ENCODE results near the gene FRZB. TPM values are rescaled to one million over a fixed set of nuclear protein-coding genes. Genes with fewer than 3 reads are reported as not detected.

Gene FRZB
- total and polyA plus RNA-seq, 9 of the 15 experiments (the other 6 are each of a cell fraction or from before 2014, with no cell fraction given) = 0.01 to 0.05 (median 0.03) TPM; not detected in 6

GRCh38 chr2:182913064-182913463 lies 46.6 kb upstream of the FRZB start:
- peaks cover 4% of the 10 kb centered on the region for H3K9me1 ChIP-seq (ENCODE audit: control insufficient read depth, insufficient read depth, low read length)
- peaks cover 53% of the 10 kb centered on the region for H3K36me3 ChIP-seq (ENCODE audit: control insufficient read depth, insufficient read depth, low read length)
- intact Hi-C loops (cut with micrococcal nuclease) = no loop called here
- 91% methylated on average over 1 of the region's 1 CpG for WGBS (ENCODE audit: insufficient coverage, low coverage, missing lambda C conversion rate)
- FAIRE-seq (no peak), ATAC-seq (no peak), DNase-seq (ENCODE audit: extremely low read depth in 1 of 4, low spot score in 3 of 4) (no peak)
- H3K79me2 ChIP-seq (ENCODE audit: control insufficient read depth, insufficient read depth, low read length) = no peaks in the 10 kb centered on the region
- H3K27ac ChIP-seq (ENCODE audit: extremely low read depth, low read depth, low read length) = no peak overlapping the region
- H3K9ac ChIP-seq (ENCODE audit: insufficient read depth in 1 of 2, low read depth in 2 of 2, low read length in 2 of 2) = no peak overlapping the region
- no peak overlapping the region for H3K4me2 ChIP-seq (ENCODE audit: insufficient read depth, low read length)
- in situ Hi-C loops (cut with MboI) = no loop called here
- H3K4me3 ChIP-seq = no peak overlapping the region
- TF ChIP-seq E4F1 (CRISPR knock-in tag; IDR thresholded peaks at IDR 0.05; ENCODE audit: borderline replicate concordance) (no peak), SRSF7 (optimal IDR thresholded peaks at IDR 0.05; ENCODE audit: low read depth, low read length) (no peak), ZNF79 (CRISPR knock-in tag; IDR thresholded peaks at IDR 0.05; ENCODE audit: low read depth) (no peak), CREB3 (tag; conservative IDR thresholded peaks at IDR 0.05; ENCODE audit: low read depth) (no peak), ZFPM2 (CRISPR knock-in tag; IDR thresholded peaks at IDR 0.05) (no peak), TSC22D4 (tag; IDR thresholded peaks at IDR 0.05) (no peak), KLF13 (tag; IDR thresholded peaks at IDR 0.05; ENCODE audit: borderline replicate concordance, low read depth) (no peak), ZNF253 (CRISPR knock-in tag; conservative IDR thresholded peaks at IDR 0.05) (no peak), SIRT6 (IDR thresholded peaks at IDR 0.05; ENCODE audit: low read depth, low read length) (no peak), RBM15 (IDR thresholded peaks at IDR 0.05; ENCODE audit: insufficient read depth, low read length) (no peak), LEF1 (IDR thresholded peaks at IDR 0.05) (no peak), MBD2 (IDR thresholded peaks at IDR 0.05; ENCODE audit: borderline replicate concordance, low read depth) (no peak), BRD4 (IDR thresholded peaks at IDR 0.05) (no peak), GABPB2 (CRISPR knock-in tag; conservative IDR thresholded peaks at IDR 0.05) (no peak), CBFA2T2 (conservative IDR thresholded peaks at IDR 0.05) (no peak), HOXB6 (CRISPR knock-in tag; IDR thresholded peaks at IDR 0.05; ENCODE audit: borderline replicate concordance) (no peak)
- BruUV-seq (replicated peaks) = no TSS peak
- H3K4me1 ChIP-seq (replicated peaks in 1 of 2; ENCODE audit: control insufficient read depth in 2 of 2, insufficient read depth in 2 of 2, low read length in 2 of 2) = no peaks in the 10 kb centered on the region
- H3K9me3 ChIP-seq (replicated peaks; ENCODE audit: control insufficient read depth, insufficient read depth, low read depth, low read length) = no peaks in the 10 kb centered on the region
- no peaks in the 10 kb centered on the region for H3K27me3 ChIP-seq (ENCODE audit: control insufficient read depth in 2 of 2, insufficient read depth in 2 of 2, low read length in 2 of 2)
- ChIA-PET CTCF (ENCODE audit: low intra/inter-chr PET ratio) (no interaction called here), POLR2A (no interaction called here)
- H2AFZ ChIP-seq (ENCODE audit: low read depth, low read length) = no peak overlapping the region
- H4K20me1 ChIP-seq (replicated peaks; ENCODE audit: control insufficient read depth, insufficient read depth, low read length) = no peaks in the 10 kb centered on the region

Measured in K562 (cell line).